ENCODE data around the gene AP5Z1. TPM values are rescaled to one million over a fixed set of nuclear protein-coding genes. Genes with fewer than 3 reads are reported as not detected.

AP5Z1 gene
- total and polyA plus RNA-seq, 2 of the 4 experiments (the other 2 are of a cell fraction): 9.7 to 38.7 TPM

DNA sequence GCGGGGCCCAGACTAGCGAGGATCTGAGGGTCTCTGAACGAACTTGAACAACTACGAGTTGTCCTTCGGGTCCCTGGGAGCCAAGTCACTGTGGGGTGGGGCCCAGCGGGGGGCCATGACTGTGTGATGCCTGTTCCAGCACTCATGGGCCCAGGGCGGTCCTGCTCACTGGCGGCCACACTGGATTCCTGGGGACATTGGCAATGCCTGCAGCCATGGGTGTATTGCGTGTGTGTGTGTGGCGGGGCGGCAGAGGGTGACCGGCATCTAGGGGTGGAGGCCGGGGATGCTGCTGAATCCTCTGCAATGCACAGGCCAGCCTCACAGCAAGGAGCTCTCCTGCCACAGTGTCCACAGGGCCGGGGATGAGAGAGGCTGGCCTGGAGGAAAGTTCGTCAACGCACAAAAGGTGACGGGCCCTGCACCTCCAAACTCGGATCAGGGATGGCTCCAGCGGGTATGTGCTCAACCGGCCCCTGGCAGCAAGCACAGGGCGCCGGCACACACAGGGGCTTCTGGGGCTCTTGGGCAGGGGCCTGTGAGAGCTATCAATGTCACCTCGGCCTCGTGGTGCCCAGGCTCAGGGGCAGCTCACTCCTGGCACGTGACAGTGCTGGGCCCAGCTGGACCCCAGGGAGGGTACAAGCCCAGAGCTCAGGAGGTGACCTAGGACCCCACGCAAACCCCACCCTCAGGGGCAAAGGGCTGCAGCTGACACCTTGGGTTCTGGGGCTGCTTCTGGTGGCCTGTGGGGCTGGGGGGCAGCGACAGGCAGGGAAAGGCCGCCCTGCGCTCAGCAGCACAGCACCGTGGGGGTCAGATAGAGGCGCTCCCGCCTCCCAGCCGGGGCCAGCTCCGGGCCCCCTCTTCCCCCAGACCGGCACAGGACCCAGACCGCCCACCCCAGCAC lies 58.5 kb downstream of the AP5Z1 start:
- no peak overlapping the region for H4K8ac ChIP-seq (ENCODE audit: low read depth in 2 of 2, low read length in 2 of 2)
- dilution Hi-C loops (cut with HindIII; ENCODE audit: low sequenced_read_pairs, unreplicated experiment): no loop called here
- H2BK120ac ChIP-seq (ENCODE audit: low read depth, low read length): no peak overlapping the region
- CTCF ChIA-PET: no interaction called here
- no peak overlapping the region for H2BK15ac ChIP-seq (ENCODE audit: low read depth, low read length)
- no peak overlapping the region for H3K4me3 ChIP-seq (ENCODE audit: insufficient read depth, low read depth, low read length)
- no peak overlapping the region for H2AK9ac ChIP-seq (replicated peaks; ENCODE audit: low read depth, low read length, poor library complexity)
- H3K4me1 ChIP-seq (ENCODE audit: control insufficient read depth, insufficient read depth, low read length): no peaks in the 10 kb centered on the region
- H3K56ac ChIP-seq (ENCODE audit: extremely low read depth, insufficient read depth, low read length): no peak overlapping the region
- no peak for ATAC-seq (ENCODE audit: low read depth)
- no peaks in the 10 kb centered on the region for H3K9me3 ChIP-seq (ENCODE audit: control insufficient read depth, insufficient read depth, low read length)
- H2BK20ac ChIP-seq (ENCODE audit: low read depth, low read length): no peak overlapping the region
- no peak overlapping the region for H2AK5ac ChIP-seq (ENCODE audit: low read depth, low read length)
- H3K23ac ChIP-seq (ENCODE audit: low read depth, low read length): no peak overlapping the region
- intact Hi-C loops (cut with micrococcal nuclease): no loop called here
- H2BK5ac ChIP-seq (ENCODE audit: low read depth, low read length, poor library complexity, severe bottlenecking): no peak overlapping the region
- no peak overlapping the region for H3K27ac ChIP-seq (ENCODE audit: insufficient read depth, low read length)
- TF ChIP-seq MXI1 (IDR thresholded peaks at IDR 0.05; ENCODE audit: borderline replicate concordance, low read depth, low read length): no peak
- TF ChIP-seq, protein P1, sequence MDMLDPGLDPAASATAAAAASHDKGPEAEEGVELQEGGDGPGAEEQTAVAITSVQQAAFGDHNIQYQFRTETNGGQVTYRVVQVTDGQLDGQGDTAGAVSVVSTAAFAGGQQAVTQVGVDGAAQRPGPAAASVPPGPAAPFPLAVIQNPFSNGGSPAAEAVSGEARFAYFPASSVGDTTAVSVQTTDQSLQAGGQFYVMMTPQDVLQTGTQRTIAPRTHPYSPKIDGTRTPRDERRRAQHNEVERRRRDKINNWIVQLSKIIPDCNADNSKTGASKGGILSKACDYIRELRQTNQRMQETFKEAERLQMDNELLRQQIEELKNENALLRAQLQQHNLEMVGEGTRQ (IDR thresholded peaks at IDR 0.05; ENCODE audit: low read depth, low read length): no peak
- no peak for TF ChIP-seq CHD1 (IDR thresholded peaks at IDR 0.05; ENCODE audit: low read depth, low read length)
- TF ChIP-seq POLR2A (IDR thresholded peaks at IDR 0.05; ENCODE audit: low read depth, low read length): no peak
- TF ChIP-seq RAD21 (IDR thresholded peaks at IDR 0.05; ENCODE audit: low read length): no peak
- TF ChIP-seq SMC3 (IDR thresholded peaks at IDR 0.05; ENCODE audit: low read depth, low read length): no peak
- no peak for TF ChIP-seq FOS (IDR thresholded peaks at IDR 0.05; ENCODE audit: low read depth, low read length)
- TF ChIP-seq, protein P2, sequence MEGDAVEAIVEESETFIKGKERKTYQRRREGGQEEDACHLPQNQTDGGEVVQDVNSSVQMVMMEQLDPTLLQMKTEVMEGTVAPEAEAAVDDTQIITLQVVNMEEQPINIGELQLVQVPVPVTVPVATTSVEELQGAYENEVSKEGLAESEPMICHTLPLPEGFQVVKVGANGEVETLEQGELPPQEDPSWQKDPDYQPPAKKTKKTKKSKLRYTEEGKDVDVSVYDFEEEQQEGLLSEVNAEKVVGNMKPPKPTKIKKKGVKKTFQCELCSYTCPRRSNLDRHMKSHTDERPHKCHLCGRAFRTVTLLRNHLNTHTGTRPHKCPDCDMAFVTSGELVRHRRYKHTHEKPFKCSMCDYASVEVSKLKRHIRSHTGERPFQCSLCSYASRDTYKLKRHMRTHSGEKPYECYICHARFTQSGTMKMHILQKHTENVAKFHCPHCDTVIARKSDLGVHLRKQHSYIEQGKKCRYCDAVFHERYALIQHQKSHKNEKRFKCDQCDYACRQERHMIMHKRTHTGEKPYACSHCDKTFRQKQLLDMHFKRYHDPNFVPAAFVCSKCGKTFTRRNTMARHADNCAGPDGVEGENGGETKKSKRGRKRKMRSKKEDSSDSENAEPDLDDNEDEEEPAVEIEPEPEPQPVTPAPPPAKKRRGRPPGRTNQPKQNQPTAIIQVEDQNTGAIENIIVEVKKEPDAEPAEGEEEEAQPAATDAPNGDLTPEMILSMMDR (conservative IDR thresholded peaks at IDR 0.05; ENCODE audit: low read depth, low read length): no peak
- TF ChIP-seq CEBPB (IDR thresholded peaks at IDR 0.05; ENCODE audit: low read depth, low read length): no peak
- no peak overlapping the region for H3K9ac ChIP-seq (ENCODE audit: low read depth, low read length)
- no peaks in the 10 kb centered on the region for H3K79me1 ChIP-seq (ENCODE audit: low read depth in 1 of 2, low read length in 2 of 2)
- no peaks in the 10 kb centered on the region for H4K20me1 ChIP-seq (ENCODE audit: insufficient read depth, low read length)
- no peak overlapping the region for H3K4me2 ChIP-seq (ENCODE audit: low read depth, low read length)
- BruUV-seq (replicated peaks): no TSS peak
- no peak overlapping the region for H4K91ac ChIP-seq (ENCODE audit: insufficient read depth, low read depth, low read length)
- H3K9me1 ChIP-seq (ENCODE audit: insufficient read depth, low read length): no peaks in the 10 kb centered on the region
- H3K14ac ChIP-seq (replicated peaks; ENCODE audit: low read depth, low read length): no peak overlapping the region
- in situ Hi-C loops (cut with MboI; ENCODE audit: low sequenced_read_pairs): no loop called here
- H3K36me3 ChIP-seq (ENCODE audit: control insufficient read depth, insufficient read depth, low read length): no peaks in the 10 kb centered on the region
- H3K18ac ChIP-seq (ENCODE audit: low read depth, low read length): no peak overlapping the region
- no peak overlapping the region for H2AFZ ChIP-seq (replicated peaks; ENCODE audit: low read length, poor library complexity)
- WGBS, 2 experiments (ENCODE audit: extremely low coverage in 2 of 2, insufficient read length in 1 of 2): 57% methylated on average over 6 of the region's 36 CpGs; no CpG with 5 or more reads in 1 of the 2 experiments
- POLR2A ChIA-PET (ENCODE audit: unreplicated experiment): no interaction called here
- H3K4ac ChIP-seq (ENCODE audit: low read depth, low read length): no peak overlapping the region
- peaks cover 1% of the 10 kb centered on the region; the same call in 1 of the 2 replicates for H3K27me3 ChIP-seq (ENCODE audit: control insufficient read depth, insufficient read depth, low read length)
- no peak for DNase-seq
- no peak overlapping the region for H4K5ac ChIP-seq (ENCODE audit: low read depth, low read length)
